HTERT RPE-1 (cell line): ENCODE results near the gene DNAJC15.

ENCODE experiments used
- in situ Hi-C: fragments of 300-500 bp; cut with MboI; formaldehyde crosslinking; loops from 4 replicates; pipeline ENCODE4 v1.14.3; 2020; ENCODE audit warnings: low sequenced_read_pairs

DNAJC15 gene

DNA sequence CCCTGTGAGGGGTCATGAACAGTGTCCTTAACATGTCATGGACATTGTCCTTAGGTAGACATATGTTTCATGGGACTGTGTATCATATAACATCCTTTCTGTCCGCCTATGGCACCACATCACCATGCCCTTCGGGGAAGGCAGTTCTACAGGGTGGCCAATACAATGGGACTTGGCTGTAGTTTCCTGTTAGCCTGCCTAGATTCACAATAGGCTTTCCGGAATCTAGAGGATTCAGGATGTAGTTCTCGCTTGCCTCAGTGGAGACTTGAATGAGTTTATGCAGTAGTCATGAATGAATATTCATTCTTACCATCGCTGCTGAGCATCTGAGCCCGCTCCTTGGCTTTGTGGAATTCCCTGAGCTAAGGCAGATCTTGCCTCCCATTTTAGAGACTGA, 100.5 kb downstream of the DNAJC15 start:
- in situ Hi-C loops: no loop called here

- in situ Hi-C loops: no loop called here
These were observed 101.1 kb downstream of the DNAJC15 start for GRCh38 chr13:43124490-43124889.

- in situ Hi-C loops: no loop called here
These were observed 103.0 kb downstream of the DNAJC15 start for GRCh38 chr13:43126420-43126819.

GRCh38 chr13:43127103-43127798, 103.9 kb downstream of the DNAJC15 start:
- in situ Hi-C loops: no loop called here

GRCh38 chr13:43127827-43128226, 104.4 kb downstream of the DNAJC15 start:
- in situ Hi-C loops: no loop called here

DNA sequence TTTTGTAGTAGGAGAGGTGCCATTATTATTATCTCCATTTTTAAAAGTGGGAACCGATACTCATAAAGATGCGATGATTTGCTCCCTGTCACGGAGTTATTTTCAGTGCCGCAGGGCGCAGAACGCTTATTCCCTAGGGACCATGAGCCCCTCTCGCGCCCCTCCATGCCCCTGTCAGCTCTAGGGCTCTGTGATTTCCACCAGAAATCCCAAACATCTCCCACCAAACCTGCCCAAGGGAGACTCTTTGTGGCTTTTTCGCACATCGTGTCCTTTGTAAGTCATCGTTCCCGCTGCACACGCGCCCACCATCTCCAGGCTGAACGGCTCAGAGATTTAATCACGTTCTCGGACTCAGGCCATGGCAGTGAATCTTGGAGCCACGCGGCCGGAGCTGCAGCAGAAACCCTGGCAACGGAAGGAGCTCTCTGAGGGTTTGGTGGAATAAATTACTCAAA, 105.1 kb downstream of the DNAJC15 start:
- in situ Hi-C loops: no loop called here

DNA sequence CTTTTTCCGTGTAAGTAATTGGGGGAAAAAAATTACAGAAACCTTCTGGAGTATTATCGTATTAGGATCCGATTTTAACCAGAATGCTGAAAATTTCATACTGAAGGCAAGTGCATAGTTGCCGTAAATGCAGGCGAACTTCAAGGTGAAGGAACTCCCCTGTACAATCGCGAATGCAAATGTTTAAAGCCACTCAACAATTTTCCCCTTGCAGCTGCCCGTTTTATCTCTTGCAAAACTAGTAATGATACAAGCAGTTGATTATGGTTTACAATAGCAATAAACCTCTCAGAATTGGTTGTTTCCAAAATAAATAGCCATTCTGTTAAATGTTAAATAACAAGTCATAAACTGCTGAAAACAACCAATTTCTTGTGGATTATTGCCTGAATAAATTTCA, 105.7 kb downstream of the DNAJC15 start:
- in situ Hi-C loops: no loop called here

- in situ Hi-C loops: no loop called here
These were observed 106.2 kb downstream of the DNAJC15 start for GRCh38 chr13:43129511-43130110.

GRCh38 chr13:43132257-43132656, 108.9 kb downstream of the DNAJC15 start:
- in situ Hi-C loops: no loop called here

DNA sequence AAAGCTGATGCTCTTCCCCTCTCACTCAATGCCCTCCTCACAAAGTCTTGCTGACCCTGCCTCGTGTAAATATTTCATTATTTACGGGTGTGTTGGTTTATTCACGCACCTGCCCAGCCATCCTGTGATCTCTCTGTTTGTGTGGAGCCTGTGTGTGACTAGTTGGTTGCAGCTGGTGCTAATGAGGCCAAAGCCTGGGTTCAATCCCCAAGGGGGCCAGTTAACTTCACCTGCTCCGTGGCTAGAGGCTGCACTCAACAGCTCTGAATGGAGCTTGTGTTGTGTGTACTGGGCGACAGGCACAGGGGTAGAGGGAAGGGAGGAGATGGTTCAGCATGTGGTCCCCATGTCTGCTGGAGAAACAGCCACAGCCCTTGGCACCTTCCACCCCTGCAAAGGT, 109.5 kb downstream of the DNAJC15 start:
- in situ Hi-C loops: no loop called here

DNA sequence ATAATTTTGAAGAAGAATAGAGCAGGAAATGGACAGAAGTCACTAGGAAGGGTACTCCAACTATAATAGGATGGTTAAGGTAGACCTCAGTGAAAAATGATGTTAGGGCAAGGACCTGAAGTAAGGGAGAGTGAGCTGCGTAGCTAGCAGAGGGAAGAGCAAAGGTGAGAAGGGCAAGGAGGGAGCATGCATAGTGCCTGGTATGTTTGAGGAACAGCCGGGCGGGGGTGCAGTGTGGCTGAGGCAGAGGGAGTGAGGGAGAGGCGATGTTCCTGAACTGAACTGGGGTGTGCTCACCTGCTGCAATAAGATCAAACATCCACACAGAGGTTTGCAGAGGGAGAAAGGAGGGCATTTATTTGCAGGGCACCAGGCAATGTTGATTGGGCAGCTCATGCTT, 110.4 kb downstream of the DNAJC15 start:
- in situ Hi-C loops: no loop called here

- in situ Hi-C loops: no loop called here
These were observed 111.5 kb downstream of the DNAJC15 start for GRCh38 chr13:43134868-43135267.

DNA sequence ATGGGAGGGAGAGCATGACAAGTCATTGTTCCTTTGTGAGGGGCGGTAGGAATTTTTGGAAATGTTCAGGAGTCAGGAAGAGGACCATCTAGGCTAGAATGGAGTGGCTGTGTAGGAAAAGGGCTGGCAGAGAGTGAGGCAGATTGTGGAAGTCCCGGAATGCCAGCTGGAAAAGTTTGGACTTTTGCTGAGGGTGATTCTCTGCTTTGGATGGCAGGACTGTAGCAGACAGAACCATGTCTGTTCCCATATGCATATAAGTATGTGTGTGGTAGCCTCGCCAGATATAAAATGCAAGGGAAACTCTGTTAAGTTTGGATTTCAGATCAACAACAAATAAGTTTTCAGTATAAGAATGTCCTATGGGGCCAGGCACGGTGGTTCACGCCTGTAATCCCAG, 112.1 kb downstream of the DNAJC15 start:
- in situ Hi-C loops: no loop called here

- in situ Hi-C loops: no loop called here
These were observed 113.7 kb downstream of the DNAJC15 start for GRCh38 chr13:43136920-43137575.

DNA sequence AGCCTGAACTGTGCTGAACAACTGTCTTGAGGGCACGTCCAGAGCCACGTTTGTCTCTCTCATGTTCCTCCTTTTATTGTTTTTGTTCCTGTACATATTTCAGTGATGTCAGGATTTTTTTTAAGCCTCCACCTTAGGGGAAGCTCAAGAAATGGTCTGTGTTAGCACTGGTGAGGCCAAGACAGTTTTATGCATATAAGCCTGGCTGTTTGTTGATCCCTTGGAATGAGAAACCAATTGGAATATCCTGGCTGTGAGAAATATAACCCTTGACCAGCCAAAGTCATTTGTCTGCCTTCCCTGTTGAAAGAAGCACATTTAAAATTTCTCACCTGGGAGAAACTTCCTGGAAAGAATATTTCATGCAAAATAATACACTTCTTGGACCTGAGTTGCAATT, 115.8 kb downstream of the DNAJC15 start:
- in situ Hi-C loops: no loop called here

GRCh38 chr13:43139921-43140320, 116.5 kb downstream of the DNAJC15 start:
- in situ Hi-C loops: no loop called here

DNA sequence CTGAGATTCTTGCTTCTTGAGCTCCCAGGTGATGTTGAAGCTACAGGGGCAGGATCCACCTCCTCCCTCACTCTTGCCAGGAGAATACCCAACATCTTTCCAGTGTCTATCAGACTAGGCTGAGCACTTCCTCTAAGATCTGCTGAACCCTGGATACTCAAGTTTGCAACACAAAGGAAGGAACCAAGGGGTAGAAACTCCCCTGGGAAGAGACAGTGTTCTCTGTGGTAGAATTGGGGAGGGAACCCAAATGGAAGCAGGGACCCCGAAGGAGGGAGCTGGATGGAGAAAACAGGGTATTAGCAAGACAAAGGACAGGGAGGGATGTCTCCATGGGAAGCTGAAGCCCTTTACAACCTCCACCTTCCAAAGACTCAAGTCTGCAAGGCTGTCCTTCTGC, 117.6 kb downstream of the DNAJC15 start:
- in situ Hi-C loops: no loop called here

GRCh38 chr13:43141685-43142084, 118.3 kb downstream of the DNAJC15 start:
- in situ Hi-C loops: no loop called here

DNA sequence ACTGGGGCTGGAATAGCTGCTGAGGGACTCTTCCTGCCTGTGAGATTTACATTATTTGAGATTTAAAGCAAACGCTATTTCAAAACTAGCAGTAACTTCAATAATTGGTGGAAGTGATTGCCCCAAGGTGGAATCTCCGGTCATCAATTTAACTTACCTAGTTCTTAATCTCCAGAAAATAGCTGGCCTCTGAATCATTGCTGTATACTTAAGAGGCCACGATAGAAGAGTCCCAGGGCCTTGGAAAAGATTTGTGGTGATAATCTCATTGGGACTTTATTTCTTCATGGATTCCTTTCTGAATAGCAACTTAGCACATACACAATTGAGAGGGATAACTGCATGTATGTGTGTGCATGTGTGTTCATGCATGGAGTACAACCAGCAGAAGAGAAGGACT, 120.2 kb downstream of the DNAJC15 start:
- in situ Hi-C loops: no loop called here

- in situ Hi-C loops: no loop called here
These were observed 122.3 kb downstream of the DNAJC15 start for GRCh38 chr13:43145534-43146196.

DNA sequence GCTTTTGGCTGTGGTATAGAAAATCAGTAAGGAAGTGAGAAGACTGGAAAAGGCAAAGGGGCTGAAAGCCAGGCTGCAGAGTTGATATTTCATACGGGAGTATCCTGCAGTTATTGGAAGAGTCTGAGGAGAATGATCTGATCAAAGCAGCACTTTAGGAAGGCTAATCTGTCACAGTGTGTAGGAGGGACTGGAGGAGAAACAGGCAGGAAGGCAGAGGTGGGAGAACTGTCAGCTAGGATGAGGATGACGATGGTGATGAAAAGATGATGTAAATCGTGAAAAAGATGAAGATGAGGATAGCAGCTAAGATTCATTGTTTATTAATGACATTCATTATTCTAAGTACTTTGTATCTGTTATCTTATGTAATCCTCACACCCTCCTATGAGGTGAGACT, 123.0 kb downstream of the DNAJC15 start:
- in situ Hi-C loops: no loop called here
